Spleen (tissue), 7 donors: Measurements from ENCODE around the gene MAP4K4.

Source experiments
- POLR2A ChIP-seq, 3 donors: fragments of 450-650 bp; IDR thresholded peaks; one replicate each; pipeline ENCODE4 v1.5.1; 2017; ENCODE audit warnings: antibody characterized with exemption in 3 of 3, mild to moderate bottlenecking in 1 of 3
- POLR2AphosphoS5 ChIP-seq, 3 donors: sonication (generic); formaldehyde crosslinking; IDR thresholded peaks; one replicate each; pipeline ENCODE4 v1.5.1; 2017; ENCODE audit warnings: antibody characterized with exemption in 3 of 3
- TF ChIP-seq, protein P1 (sequence below), 11 experiments: fragments of 200-600 bp in 7 of 11; fragments of 450-650 bp in 4 of 11; sonication (generic) in 4 of 11; IDR thresholded peaks in 8 of 11; conservative IDR thresholded peaks in 3 of 11; 1 replicate in 7 of 11; 2 replicates in 4 of 11; pipeline versions ENCODE4 v1.4.0 to v1.8.0; 2016 to 2021; ENCODE audit warnings: antibody characterized with exemption in 11 of 11, inconsistent platforms in 4 of 11, mild to moderate bottlenecking in 1 of 11
- donor health status: DM: no; HTN: no; CAD: no; lungs with moderate emphysema.
- donor health status: DM: no; HTN: no; CAD: no.
- donor health status: DM: no; HTN: no; CAD: no.

- TF ChIP-seq, protein P1, sequence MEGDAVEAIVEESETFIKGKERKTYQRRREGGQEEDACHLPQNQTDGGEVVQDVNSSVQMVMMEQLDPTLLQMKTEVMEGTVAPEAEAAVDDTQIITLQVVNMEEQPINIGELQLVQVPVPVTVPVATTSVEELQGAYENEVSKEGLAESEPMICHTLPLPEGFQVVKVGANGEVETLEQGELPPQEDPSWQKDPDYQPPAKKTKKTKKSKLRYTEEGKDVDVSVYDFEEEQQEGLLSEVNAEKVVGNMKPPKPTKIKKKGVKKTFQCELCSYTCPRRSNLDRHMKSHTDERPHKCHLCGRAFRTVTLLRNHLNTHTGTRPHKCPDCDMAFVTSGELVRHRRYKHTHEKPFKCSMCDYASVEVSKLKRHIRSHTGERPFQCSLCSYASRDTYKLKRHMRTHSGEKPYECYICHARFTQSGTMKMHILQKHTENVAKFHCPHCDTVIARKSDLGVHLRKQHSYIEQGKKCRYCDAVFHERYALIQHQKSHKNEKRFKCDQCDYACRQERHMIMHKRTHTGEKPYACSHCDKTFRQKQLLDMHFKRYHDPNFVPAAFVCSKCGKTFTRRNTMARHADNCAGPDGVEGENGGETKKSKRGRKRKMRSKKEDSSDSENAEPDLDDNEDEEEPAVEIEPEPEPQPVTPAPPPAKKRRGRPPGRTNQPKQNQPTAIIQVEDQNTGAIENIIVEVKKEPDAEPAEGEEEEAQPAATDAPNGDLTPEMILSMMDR (IDR thresholded peaks at IDR 0.05 in 8 of 11, conservative IDR thresholded peaks at IDR 0.05 in 3 of 11), result no peak
- TF ChIP-seq POLR2A (IDR thresholded peaks at IDR 0.05) (no peak), POLR2AphosphoS5 (IDR thresholded peaks at IDR 0.05) (peak in 1 of 3 donors; percentile 3)
These were observed 1.6 kb downstream of the MAP4K4 start for GRCh38 chr2:101698844-101699754.
